ENCODE data around the gene TOP1. TPM values are rescaled to one million over a fixed set of nuclear protein-coding genes. Genes with fewer than 3 reads are reported as not detected.

Gene TOP1
- total and polyA plus RNA-seq, 9 of the 15 experiments (the other 6 are each of a cell fraction or from before 2014, with no cell fraction given): 26.4 to 127 (median 39.6) TPM

- TF ChIP-seq ZBTB8A (IDR thresholded peaks at IDR 0.05; ENCODE audit: partially characterized antibody) (no peak), ZNF609 (CRISPR knock-in tag; IDR thresholded peaks at IDR 0.05; ENCODE audit: borderline replicate concordance) (no peak), ZNF217 (CRISPR knock-in tag; IDR thresholded peaks at IDR 0.05) (no peak), PHB (CRISPR knock-in tag; IDR thresholded peaks at IDR 0.05) (no peak), HMG20B (CRISPR knock-in tag; IDR thresholded peaks at IDR 0.05) (no peak), CTBP1 (IDR thresholded peaks at IDR 0.05; ENCODE audit: borderline replicate concordance) (no peak), CEBPB (tag; IDR thresholded peaks at IDR 0.05) (no peak), TAF15 (IDR thresholded peaks at IDR 0.05; ENCODE audit: low read depth, low read length) (no peak), TCF7 (IDR thresholded peaks at IDR 0.05; ENCODE audit: borderline replicate concordance) (no peak), BDP1 (IDR thresholded peaks at IDR 0.05; ENCODE audit: insufficient read depth, insufficient read length) (no peak), ZNF445 (CRISPR knock-in tag; IDR thresholded peaks at IDR 0.05; ENCODE audit: low read depth) (no peak), HMGN3 (IDR thresholded peaks at IDR 0.05; ENCODE audit: borderline replicate concordance, extremely low read depth, insufficient read length, low read depth, low read length) (no peak), ZNF174 (CRISPR knock-in tag; IDR thresholded peaks at IDR 0.05) (no peak), NELFE (IDR thresholded peaks at IDR 0.05; ENCODE audit: insufficient read depth, insufficient read length) (no peak), ZNF23 (CRISPR knock-in tag; IDR thresholded peaks at IDR 0.05) (no peak)
- TF ChIP-seq, protein P1, sequence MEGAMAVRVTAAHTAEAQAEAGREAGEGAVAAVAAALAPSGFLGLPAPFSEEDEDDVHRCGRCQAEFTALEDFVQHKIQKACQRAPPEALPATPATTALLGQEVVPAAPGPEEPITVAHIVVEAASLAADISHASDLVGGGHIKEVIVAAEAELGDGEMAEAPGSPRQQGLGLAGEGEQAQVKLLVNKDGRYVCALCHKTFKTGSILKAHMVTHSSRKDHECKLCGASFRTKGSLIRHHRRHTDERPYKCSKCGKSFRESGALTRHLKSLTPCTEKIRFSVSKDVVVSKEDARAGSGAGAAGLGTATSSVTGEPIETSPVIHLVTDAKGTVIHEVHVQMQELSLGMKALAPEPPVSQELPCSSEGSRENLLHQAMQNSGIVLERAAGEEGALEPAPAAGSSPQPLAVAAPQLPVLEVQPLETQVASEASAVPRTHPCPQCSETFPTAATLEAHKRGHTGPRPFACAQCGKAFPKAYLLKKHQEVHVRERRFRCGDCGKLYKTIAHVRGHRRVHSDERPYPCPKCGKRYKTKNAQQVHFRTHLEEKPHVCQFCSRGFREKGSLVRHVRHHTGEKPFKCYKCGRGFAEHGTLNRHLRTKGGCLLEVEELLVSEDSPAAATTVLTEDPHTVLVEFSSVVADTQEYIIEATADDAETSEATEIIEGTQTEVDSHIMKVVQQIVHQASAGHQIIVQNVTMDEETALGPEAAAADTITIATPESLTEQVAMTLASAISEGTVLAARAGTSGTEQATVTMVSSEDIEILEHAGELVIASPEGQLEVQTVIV (CRISPR knock-in tag; IDR thresholded peaks at IDR 0.05; ENCODE audit: borderline replicate concordance): no peak
- TF ChIP-seq, protein P2, sequence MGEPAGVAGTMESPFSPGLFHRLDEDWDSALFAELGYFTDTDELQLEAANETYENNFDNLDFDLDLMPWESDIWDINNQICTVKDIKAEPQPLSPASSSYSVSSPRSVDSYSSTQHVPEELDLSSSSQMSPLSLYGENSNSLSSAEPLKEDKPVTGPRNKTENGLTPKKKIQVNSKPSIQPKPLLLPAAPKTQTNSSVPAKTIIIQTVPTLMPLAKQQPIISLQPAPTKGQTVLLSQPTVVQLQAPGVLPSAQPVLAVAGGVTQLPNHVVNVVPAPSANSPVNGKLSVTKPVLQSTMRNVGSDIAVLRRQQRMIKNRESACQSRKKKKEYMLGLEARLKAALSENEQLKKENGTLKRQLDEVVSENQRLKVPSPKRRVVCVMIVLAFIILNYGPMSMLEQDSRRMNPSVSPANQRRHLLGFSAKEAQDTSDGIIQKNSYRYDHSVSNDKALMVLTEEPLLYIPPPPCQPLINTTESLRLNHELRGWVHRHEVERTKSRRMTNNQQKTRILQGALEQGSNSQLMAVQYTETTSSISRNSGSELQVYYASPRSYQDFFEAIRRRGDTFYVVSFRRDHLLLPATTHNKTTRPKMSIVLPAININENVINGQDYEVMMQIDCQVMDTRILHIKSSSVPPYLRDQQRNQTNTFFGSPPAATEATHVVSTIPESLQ (CRISPR knock-in tag; IDR thresholded peaks at IDR 0.05): no peak
Measured at GRCh38 chr20:41072915-41073314, 44.3 kb downstream of the TOP1 start (continued).
